ENCODE data around the gene DUOX1.

DUOX1 gene

DNA sequence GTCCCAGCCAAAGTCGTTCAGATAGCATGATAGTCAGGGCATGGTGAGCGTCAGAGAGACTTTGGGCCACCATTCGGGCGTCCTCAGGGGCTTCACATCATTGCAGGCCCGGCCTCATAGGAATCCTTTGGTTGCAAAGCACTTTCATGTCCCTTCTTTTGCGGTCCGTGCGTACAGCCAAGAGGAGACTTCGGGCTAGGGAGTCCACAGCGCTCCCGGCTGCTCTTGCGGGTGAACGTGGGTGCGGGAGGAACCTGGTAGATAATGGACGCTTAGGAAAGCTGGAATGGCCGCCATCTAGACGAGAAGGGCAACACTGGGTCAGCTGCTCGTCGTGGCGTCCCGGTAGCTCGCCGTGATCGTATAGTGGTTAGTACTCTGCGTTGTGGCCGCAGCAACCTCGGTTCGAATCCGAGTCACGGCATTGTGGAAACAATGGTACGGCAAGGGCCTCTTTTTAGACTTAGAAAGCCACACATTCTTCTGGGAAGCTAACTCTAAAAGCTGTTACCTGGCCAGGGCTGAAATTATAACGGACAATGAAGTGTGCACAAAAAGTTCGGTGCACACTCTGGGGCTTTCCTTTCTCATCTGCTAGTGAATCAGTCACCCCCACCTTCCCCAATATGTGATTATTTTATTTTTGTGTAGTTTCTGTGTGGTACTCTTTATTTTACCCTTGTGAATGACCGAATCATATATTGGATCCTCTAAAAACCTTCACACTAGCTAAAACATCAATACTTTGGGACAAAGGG, 71.2 kb downstream of the DUOX1 start:
- peak; percentile 31; the same call in 1 of the 2 replicates for TF ChIP-seq CEBPB (IDR thresholded peaks at IDR 0.05)
- TF ChIP-seq TCF12 (IDR thresholded peaks at IDR 0.05; ENCODE audit: low read depth) = peak; percentile 25; the same call in 1 of the 2 replicates
- TF ChIP-seq TAF1 (IDR thresholded peaks at IDR 0.05; ENCODE audit: low read depth) = 0 out of 2 replicates have a peak, but pooled peaks have one; percentile 31
- TF ChIP-seq TEAD4 (IDR thresholded peaks at IDR 0.05) = peak; percentile 90
- no peak for TF ChIP-seq EGR1 (IDR thresholded peaks at IDR 0.05)
- TF ChIP-seq, protein P1, sequence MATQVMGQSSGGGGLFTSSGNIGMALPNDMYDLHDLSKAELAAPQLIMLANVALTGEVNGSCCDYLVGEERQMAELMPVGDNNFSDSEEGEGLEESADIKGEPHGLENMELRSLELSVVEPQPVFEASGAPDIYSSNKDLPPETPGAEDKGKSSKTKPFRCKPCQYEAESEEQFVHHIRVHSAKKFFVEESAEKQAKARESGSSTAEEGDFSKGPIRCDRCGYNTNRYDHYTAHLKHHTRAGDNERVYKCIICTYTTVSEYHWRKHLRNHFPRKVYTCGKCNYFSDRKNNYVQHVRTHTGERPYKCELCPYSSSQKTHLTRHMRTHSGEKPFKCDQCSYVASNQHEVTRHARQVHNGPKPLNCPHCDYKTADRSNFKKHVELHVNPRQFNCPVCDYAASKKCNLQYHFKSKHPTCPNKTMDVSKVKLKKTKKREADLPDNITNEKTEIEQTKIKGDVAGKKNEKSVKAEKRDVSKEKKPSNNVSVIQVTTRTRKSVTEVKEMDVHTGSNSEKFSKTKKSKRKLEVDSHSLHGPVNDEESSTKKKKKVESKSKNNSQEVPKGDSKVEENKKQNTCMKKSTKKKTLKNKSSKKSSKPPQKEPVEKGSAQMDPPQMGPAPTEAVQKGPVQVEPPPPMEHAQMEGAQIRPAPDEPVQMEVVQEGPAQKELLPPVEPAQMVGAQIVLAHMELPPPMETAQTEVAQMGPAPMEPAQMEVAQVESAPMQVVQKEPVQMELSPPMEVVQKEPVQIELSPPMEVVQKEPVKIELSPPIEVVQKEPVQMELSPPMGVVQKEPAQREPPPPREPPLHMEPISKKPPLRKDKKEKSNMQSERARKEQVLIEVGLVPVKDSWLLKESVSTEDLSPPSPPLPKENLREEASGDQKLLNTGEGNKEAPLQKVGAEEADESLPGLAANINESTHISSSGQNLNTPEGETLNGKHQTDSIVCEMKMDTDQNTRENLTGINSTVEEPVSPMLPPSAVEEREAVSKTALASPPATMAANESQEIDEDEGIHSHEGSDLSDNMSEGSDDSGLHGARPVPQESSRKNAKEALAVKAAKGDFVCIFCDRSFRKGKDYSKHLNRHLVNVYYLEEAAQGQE (IDR thresholded peaks at IDR 0.05; ENCODE audit: low read depth) = no peak
- no peak for TF ChIP-seq USF1 (IDR thresholded peaks at IDR 0.05)
- TF ChIP-seq YY1 (IDR thresholded peaks at IDR 0.05; ENCODE audit: low read depth) = peak; percentile 87
- TF ChIP-seq, protein P2, sequence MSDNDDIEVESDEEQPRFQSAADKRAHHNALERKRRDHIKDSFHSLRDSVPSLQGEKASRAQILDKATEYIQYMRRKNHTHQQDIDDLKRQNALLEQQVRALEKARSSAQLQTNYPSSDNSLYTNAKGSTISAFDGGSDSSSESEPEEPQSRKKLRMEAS (IDR thresholded peaks at IDR 0.05) = peak; percentile 37; the same call in 1 of the 2 replicates
- TF ChIP-seq ZBTB7A (IDR thresholded peaks at IDR 0.05; ENCODE audit: low read depth) = 0 out of 2 replicates have a peak, but pooled peaks have one; percentile 16

DNA sequence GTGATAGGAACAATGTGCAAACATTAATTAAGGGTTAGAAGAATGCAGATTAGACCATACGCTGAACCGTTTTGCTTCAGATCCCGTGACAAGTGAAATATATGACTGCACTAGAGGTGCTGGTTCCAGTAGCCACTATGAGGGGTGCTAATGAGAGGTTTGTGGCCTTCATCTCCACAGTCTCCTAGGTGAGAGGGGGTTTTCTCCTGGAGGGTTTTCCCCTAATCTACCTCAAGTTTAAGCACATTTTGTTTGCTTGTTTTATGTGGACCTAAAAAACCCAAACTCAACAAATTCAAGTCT, 71.7 kb downstream of the DUOX1 start:
- TF ChIP-seq RAD21 (IDR thresholded peaks at IDR 0.05; ENCODE audit: low read depth) (no peak), CEBPB (IDR thresholded peaks at IDR 0.05) (no peak), ZBTB7A (IDR thresholded peaks at IDR 0.05; ENCODE audit: low read depth) (no peak)

DNA sequence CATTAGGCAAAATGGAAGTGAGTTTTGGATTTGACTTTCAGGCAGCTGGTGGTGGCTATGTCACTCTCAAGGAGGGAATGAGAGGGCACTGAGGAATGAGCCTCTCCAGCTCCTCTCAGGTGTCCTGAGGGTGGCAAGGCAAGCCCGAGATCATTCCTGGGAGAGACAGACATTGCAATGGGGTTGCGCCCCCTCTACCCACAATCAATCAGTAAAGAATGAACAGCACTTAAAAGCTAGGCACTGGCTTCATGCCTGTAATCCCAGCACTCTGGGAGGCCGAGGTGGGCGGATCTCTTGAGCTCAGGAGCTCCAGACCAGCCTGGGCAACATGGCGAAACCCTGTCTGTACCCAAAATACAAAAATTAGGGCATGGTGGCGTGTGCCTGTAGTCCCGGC, 72.1 kb downstream of the DUOX1 start:
- TF ChIP-seq, protein P1 (IDR thresholded peaks at IDR 0.05; ENCODE audit: low read depth) = no peak
- TF ChIP-seq EGR1 (IDR thresholded peaks at IDR 0.05) (no peak), TCF12 (IDR thresholded peaks at IDR 0.05; ENCODE audit: low read depth) (no peak), NFIC (IDR thresholded peaks at IDR 0.05) (no peak), CREB1 (IDR thresholded peaks at IDR 0.05; ENCODE audit: low read depth) (no peak)

DNA sequence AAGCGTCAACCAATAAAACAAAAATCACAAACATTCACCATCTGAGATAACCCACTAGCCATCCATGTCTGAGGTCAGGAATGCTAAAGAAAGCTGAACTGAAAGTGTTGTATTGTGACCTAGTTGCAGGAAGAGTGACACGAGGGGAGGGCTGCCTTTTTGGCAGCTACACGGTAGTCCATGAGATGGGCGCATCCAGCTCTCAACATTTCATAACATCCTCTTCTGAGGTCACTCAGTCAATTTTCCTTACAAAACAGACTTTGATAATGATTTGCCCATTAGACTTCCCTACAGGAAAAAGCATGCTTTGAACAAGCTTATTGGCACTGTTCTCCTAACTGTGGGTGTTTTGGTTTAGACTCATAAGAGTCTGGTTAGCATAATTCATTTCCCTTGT, 73.4 kb downstream of the DUOX1 start:
- TF ChIP-seq USF1 (IDR thresholded peaks at IDR 0.05) = no peak
- TF ChIP-seq TCF12 (IDR thresholded peaks at IDR 0.05; ENCODE audit: low read depth) = no peak
- TF ChIP-seq EGR1 (IDR thresholded peaks at IDR 0.05) = no peak
- no peak for TF ChIP-seq EP300 (IDR thresholded peaks at IDR 0.05; ENCODE audit: borderline replicate concordance)
- no peak for TF ChIP-seq TAF1 (IDR thresholded peaks at IDR 0.05; ENCODE audit: low read depth)
- TF ChIP-seq, protein P2 (IDR thresholded peaks at IDR 0.05) = no peak
- TF ChIP-seq, protein P1 (IDR thresholded peaks at IDR 0.05; ENCODE audit: low read depth) = no peak
- TF ChIP-seq FOXM1 (IDR thresholded peaks at IDR 0.05; ENCODE audit: borderline replicate concordance, low read depth) = no peak
- no peak for TF ChIP-seq TEAD4 (IDR thresholded peaks at IDR 0.05)
- no peak for TF ChIP-seq ZBTB7A (IDR thresholded peaks at IDR 0.05; ENCODE audit: low read depth)
- no peak for TF ChIP-seq RAD21 (IDR thresholded peaks at IDR 0.05; ENCODE audit: low read depth)
- no peak for TF ChIP-seq CREB1 (IDR thresholded peaks at IDR 0.05; ENCODE audit: low read depth)

DNA sequence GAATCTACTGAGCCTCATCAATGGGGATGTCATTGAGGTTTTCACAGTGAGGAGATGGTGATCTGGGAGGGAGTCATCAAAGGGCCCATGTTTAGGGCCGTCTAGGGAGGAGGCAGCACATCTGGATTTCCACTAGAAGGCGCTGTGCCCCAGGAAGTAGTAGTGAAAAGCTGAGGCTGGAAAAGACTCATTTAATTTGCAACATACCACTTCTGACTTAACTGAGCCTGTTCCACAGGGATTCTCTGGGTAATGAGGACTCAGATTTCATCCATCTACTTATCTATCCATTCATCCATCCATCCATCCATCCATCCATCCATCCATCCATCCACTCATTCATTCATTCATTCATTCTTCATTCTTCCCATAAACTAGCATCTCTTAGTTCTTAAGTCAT, 75.4 kb downstream of the DUOX1 start:
- TF ChIP-seq RAD21 (IDR thresholded peaks at IDR 0.05; ENCODE audit: low read depth) (peak; percentile 88), EGR1 (IDR thresholded peaks at IDR 0.05) (no peak)
